COLO668 (cell line): Measurements from ENCODE around the gene MEGF6.

Experiments used
- DNase-seq: peaks from one replicate; lab custom pipeline; 2025; ENCODE audit not compliant: unreplicated experiment; lab: John Stamatoyannopoulos, UW

MEGF6 gene

GRCh38 chr1:3463891-3464648, 147.2 kb downstream of the MEGF6 start:
- DNase-seq, result no peak

GRCh38 chr1:3463408-3463863, 147.9 kb downstream of the MEGF6 start:
- no peak for DNase-seq

- no peak for DNase-seq
These were observed 148.3 kb downstream of the MEGF6 start for GRCh38 chr1:3463013-3463385.

- DNase-seq, result no peak
These were observed 148.8 kb downstream of the MEGF6 start for GRCh38 chr1:3462356-3463012.

- DNase-seq, result no peak
These were observed 149.4 kb downstream of the MEGF6 start for GRCh38 chr1:3461934-3462275.

- no peak for DNase-seq
These were observed 149.9 kb downstream of the MEGF6 start for GRCh38 chr1:3461238-3461933.

- no peak for DNase-seq
These were observed 150.6 kb downstream of the MEGF6 start for GRCh38 chr1:3460672-3461131.

- peak; percentile 67 for DNase-seq
These were observed 151.2 kb downstream of the MEGF6 start for GRCh38 chr1:3459940-3460671.

- DNase-seq, result peak; percentile 32
These were observed 152.0 kb downstream of the MEGF6 start for GRCh38 chr1:3459051-3459908.

- peak; percentile 79 for DNase-seq
These were observed 153.1 kb downstream of the MEGF6 start for GRCh38 chr1:3457910-3458883.

GRCh38 chr1:3456964-3457909, 154.1 kb downstream of the MEGF6 start:
- DNase-seq, result no peak

GRCh38 chr1:3456449-3456963, 154.8 kb downstream of the MEGF6 start:
- peak; percentile 85 for DNase-seq

GRCh38 chr1:3455670-3456448, 155.4 kb downstream of the MEGF6 start:
- DNase-seq, result peak; percentile 36

- DNase-seq, result peak; percentile 92
These were observed 156.3 kb downstream of the MEGF6 start for GRCh38 chr1:3454811-3455618.

- DNase-seq, result peak; percentile 99
These were observed 157.2 kb downstream of the MEGF6 start, which contains the start of gene ARHGEF16 for GRCh38 chr1:3453891-3454810. TSS of gene ARHGEF16 (plus strand) at chr1:3454665. CDS start at chr1:3463085, 8,420 bp downstream.
